GM12878 (cell line): ENCODE results near the gene SHB.

Source experiments
- BRCA1 ChIP-seq: IDR thresholded peaks from 2 replicates; pipeline ENCODE4 v1.6.1; 2011; ENCODE audit warnings: low read depth, low read length, improper control_type of control experiment
- CBFB ChIP-seq: IDR thresholded peaks from 2 replicates; pipeline ENCODE4 v1.6.1; 2016; ENCODE audit warnings: antibody characterized with exemption, low read depth
- CTCF ChIP-seq, 3 experiments: IDR thresholded peaks in 2 of 3; conservative IDR thresholded peaks in 1 of 3; 2 replicates each; pipeline ENCODE4 v1.5.1; 2011; ENCODE audit warnings: low read depth in 3 of 3, low read length in 3 of 3, mild to moderate bottlenecking in 3 of 3, control low read depth in 2 of 3, moderate library complexity in 2 of 3, inconsistent platforms in 1 of 3, mixed read lengths in 1 of 3; ENCODE audit not compliant: control insufficient read depth in 2 of 3, insufficient read depth in 1 of 3; ENCODE audit errors: extremely low read depth in 1 of 3
- E2F4 ChIP-seq: IDR thresholded peaks from 2 replicates; pipeline ENCODE4 v1.6.1; 2012; ENCODE audit warnings: low read depth, low read length, improper control_type of control experiment
- EED ChIP-seq: sonication (generic); IDR thresholded peaks from 2 replicates; pipeline ENCODE4 v1.6.1; 2016; ENCODE audit warnings: antibody characterized with exemption, low read depth
- GATAD2B ChIP-seq: fragments of 450-650 bp; conservative IDR thresholded peaks from 2 replicates; pipeline ENCODE4 v1.6.1; 2017; ENCODE audit warnings: low read depth, mild to moderate bottlenecking, moderate library complexity
- NFIC ChIP-seq: IDR thresholded peaks from 2 replicates; pipeline ENCODE4 v1.6.1; 2012; ENCODE audit warnings: low read depth, mild to moderate bottlenecking, inconsistent platforms, low read length, moderate library complexity
- REST ChIP-seq: IDR thresholded peaks from 2 replicates; pipeline ENCODE4 v1.6.1; 2012; ENCODE audit warnings: mild to moderate bottlenecking, low read depth, low read length
- SP1 ChIP-seq: IDR thresholded peaks from one replicate; pipeline ENCODE4 v1.6.1; 2011; ENCODE audit warnings: low read depth, low read length
- SRF ChIP-seq, 2 experiments: IDR thresholded peaks; 2 replicates each; pipeline ENCODE4 v1.6.1; 2011; ENCODE audit warnings: low read depth in 2 of 2, low read length in 2 of 2, mild to moderate bottlenecking in 1 of 2, moderate library complexity in 1 of 2
- ZNF274 ChIP-seq: IDR thresholded peaks from one replicate; pipeline ENCODE4 v1.8.0; 2011; ENCODE audit not compliant: insufficient read length, insufficient read depth

- no peak for TF ChIP-seq SRF (IDR thresholded peaks at IDR 0.05; ENCODE audit: low read depth in 2 of 2, low read length in 2 of 2)
- no peak for TF ChIP-seq CTCF (IDR thresholded peaks at IDR 0.05 in 2 of 3, conservative IDR thresholded peaks at IDR 0.05 in 1 of 3; ENCODE audit: control insufficient read depth in 2 of 3, extremely low read depth in 1 of 3, insufficient read depth in 1 of 3, low read depth in 3 of 3, low read length in 3 of 3)
- no peak for TF ChIP-seq EED
- TF ChIP-seq CBFB = no peak
- TF ChIP-seq NFIC = no peak
- TF ChIP-seq ZNF274 = no peak
- TF ChIP-seq BRCA1 = no peak
- no peak for TF ChIP-seq REST
- no peak for TF ChIP-seq E2F4
- no peak for TF ChIP-seq SP1
- TF ChIP-seq GATAD2B = no peak
These were observed 27.3 kb upstream of the SHB start for GRCh38 chr9:38096238-38096805.
